Heart left ventricle (tissue), 13 donors: ENCODE results near the gene DTWD2.

ENCODE experiments used
- POLR2A ChIP-seq, 2 donors: fragments of 450-650 bp; IDR thresholded peaks; one replicate each; pipeline ENCODE4 v1.6.1; 2017; ENCODE audit warnings: antibody characterized with exemption in 2 of 2, mild to moderate bottlenecking in 2 of 2, moderate library complexity in 2 of 2
- TF ChIP-seq, protein P1 (sequence below), 12 donors: fragments of 200-600 bp; sonication (generic) in 4 of 12; IDR thresholded peaks; one replicate each; pipeline versions ENCODE4 v1.5.0 to v1.8.0; 2018 to 2022; ENCODE audit warnings: antibody characterized with exemption in 12 of 12, mild to moderate bottlenecking in 5 of 12
- donor health status: ischemic (EF 13 %, LVEDD 7.1; RV severe dilation, severe dysfunction).
- donor health status: DM: no; HTN: yes; CAD: no.
- donor health status: DM: no; HTN: no; CAD: no.
- donor health status: ischemic (EF 25% LVEDD 6.9; RV normal size, moderate dysfunction).
- donor health status: ischemic (EF 25% LVEDD 5.7; RV mildly dilated, moderate dysfunction).
- donor health status: ischemic (EF 35%, LVEDD 5.7; RV mildly dilated, moderate dysfunction).
- donor health status: nonischemic (EF 11% LVEDD 7.7; RV severe dilation, severe dysfunction).
- donor health status: DM: yes; HTN: yes; CAD: no.
- donor health status: PGD.
- donor health status: ischemic (EF 29% LVEDD 5.4; RV normal size, mild dysfunction).
- donor health status: nonischemic (EF 23%, LVEDD 6.1; RV moderate dilation, normal function).

- TF ChIP-seq, protein P1, sequence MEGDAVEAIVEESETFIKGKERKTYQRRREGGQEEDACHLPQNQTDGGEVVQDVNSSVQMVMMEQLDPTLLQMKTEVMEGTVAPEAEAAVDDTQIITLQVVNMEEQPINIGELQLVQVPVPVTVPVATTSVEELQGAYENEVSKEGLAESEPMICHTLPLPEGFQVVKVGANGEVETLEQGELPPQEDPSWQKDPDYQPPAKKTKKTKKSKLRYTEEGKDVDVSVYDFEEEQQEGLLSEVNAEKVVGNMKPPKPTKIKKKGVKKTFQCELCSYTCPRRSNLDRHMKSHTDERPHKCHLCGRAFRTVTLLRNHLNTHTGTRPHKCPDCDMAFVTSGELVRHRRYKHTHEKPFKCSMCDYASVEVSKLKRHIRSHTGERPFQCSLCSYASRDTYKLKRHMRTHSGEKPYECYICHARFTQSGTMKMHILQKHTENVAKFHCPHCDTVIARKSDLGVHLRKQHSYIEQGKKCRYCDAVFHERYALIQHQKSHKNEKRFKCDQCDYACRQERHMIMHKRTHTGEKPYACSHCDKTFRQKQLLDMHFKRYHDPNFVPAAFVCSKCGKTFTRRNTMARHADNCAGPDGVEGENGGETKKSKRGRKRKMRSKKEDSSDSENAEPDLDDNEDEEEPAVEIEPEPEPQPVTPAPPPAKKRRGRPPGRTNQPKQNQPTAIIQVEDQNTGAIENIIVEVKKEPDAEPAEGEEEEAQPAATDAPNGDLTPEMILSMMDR (IDR thresholded peaks at IDR 0.05) = no peak
- no peak for TF ChIP-seq POLR2A (IDR thresholded peaks at IDR 0.05)
Measured at GRCh38 chr5:118988866-118989180, 476 bp upstream of the DTWD2 start.
